Stimulated activated CD4-positive, alpha-beta T cell treated with anti-CD3 and anti-CD28 coated beads, Interleukin-4, amount 100 ng/mL, for 48 hours (primary cell): Measurements from ENCODE around the gene RHNO1.

Experiments
- DNase-seq, 2 donors: peaks; one replicate each; pipeline ENCODE4 v3.0.0-alpha.2; 2020; ENCODE audit warnings: low read depth in 2 of 2

The RHNO1 gene

GRCh38 chr12:2902272-2902880 lies 25.4 kb downstream of the RHNO1 start:
- no peak for DNase-seq

- DNase-seq: no peak
These were observed 27.2 kb downstream of the RHNO1 start for GRCh38 chr12:2904260-2904659.

DNA sequence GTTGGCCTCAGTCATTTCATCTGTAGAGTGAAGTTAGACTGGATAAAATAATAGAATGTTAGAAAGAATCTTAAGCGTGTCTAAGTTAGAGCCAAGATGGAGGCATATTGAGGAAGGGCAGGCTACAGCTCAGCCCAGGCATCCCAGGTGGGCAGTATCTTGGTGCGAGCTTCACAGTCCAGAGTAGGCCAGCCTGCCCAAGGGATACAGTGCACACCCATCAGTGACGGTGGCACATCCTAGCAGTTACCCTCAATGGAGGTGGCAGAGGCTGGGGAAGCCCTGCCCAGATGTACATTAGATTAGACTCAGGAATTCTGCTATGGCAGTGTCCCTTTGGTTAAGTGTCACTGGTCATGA lies 35.2 kb downstream of the RHNO1 start:
- DNase-seq: no peak

DNA sequence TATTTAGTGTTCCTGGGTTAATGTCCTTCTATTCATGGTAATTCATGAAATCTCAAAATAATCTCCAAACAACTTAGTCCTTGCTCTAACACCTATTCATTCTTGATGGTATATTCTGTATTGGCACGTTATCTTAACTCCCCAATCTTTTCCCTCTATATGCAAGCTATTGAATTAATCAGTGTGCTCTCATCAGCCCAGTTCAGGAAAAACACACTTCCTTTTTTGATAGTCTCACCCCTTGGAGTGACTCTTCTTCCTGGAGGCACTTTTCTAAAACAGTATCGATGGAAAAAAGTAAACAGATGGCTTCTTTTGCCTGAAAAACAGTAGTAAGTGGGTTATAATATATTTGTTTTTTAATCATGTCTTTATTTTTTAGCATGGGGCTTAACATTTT lies 42.2 kb downstream of the RHNO1 start:
- no peak for DNase-seq

GRCh38 chr12:2922329-2922728 lies 45.3 kb downstream of the RHNO1 start:
- DNase-seq: no peak

DNA sequence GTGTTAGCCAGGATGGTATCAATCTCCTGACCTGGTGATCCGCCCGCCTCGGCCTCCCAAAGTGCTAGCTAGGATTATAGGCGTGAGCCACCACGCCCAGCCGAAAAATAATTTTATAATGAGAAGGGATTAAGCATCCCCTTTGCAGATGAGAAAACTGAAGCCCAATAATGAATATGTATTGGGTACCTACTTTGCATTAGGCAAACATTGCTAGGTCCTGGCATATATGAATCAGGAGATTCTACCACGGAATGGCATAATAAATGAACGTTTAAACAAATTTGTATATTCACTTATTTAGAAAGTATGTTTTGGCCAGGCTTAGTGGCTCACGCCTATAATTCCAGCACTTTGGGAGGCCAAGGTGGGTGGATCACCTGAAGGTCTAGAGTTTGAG lies 46.0 kb downstream of the RHNO1 start:
- DNase-seq: no peak

- no peak for DNase-seq
These were observed 47.0 kb downstream of the RHNO1 start for GRCh38 chr12:2924019-2924418.

DNA sequence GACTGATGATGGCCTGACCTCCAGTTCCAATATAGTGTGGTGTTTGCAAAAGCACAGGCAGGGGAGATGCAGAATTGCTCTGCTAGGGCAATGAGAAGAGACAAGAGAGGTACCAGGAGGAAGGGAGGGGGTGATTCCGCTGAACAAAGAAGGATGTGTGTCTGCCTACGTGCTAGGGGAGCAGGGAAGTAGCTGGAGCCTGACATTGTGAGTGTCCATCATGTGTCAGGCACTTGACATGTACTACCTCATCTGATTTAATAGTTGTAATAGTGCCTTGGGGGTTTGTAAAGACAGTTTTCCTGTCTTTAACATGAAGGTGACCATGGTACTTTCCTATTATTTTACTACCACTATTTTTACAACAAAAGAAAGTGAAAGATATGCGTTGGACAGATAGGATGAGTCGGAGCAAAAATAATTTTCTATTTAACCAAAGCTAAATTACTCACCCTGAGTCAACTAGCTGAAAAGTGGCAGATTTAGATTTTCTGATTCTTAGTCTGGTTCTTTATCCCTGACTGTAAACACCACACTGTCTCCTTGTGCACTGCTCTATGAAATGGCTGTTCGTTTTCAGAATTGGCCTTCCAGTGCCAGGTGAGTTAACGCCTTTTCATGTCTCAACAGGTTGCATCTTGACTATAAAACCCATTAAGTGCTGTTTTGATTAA lies 48.4 kb downstream of the RHNO1 start:
- no peak for DNase-seq

DNA sequence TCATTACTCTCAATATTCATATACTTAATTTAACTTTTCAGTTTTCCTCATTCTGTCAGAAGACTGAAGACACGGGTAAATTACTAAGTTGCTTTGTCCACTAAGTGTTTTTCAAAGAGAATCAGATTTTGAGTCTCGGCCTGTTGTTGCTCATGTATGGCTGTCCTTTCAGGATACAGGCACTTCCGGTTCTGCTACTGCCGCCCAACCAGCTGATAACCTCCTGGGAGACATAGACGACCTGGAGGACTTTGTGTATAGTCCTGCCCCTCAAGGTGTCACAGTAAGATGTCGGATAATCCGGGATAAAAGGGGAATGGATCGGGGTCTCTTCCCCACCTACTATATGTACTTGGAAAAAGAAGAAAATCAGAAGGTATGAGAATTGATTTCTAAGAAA lies 53.8 kb downstream of the RHNO1 start:
- no peak for DNase-seq

- no peak for DNase-seq
These were observed 56.6 kb downstream of the RHNO1 start for GRCh38 chr12:2933586-2933985.

- DNase-seq: no peak
These were observed 57.3 kb downstream of the RHNO1 start for GRCh38 chr12:2934371-2934770.

GRCh38 chr12:2936301-2936700 lies 59.3 kb downstream of the RHNO1 start:
- DNase-seq: no peak

GRCh38 chr12:2937500-2937899 lies 60.5 kb downstream of the RHNO1 start:
- DNase-seq: no peak
